Rectal smooth muscle tissue (tissue), 1 donor: ENCODE results near the gene CROCC2.

Experiments used
- H3K27ac ChIP-seq: one replicate; pipeline ENCODE4 v1.7.0; 2013; ENCODE audit warnings: low read depth, low read length, inconsistent platforms
- H3K27me3 ChIP-seq: one replicate; pipeline ENCODE4 v1.7.0; 2013; ENCODE audit warnings: low read length; ENCODE audit not compliant: control insufficient read depth, insufficient read depth
- H3K36me3 ChIP-seq: one replicate; pipeline ENCODE4 v1.7.0; 2013; ENCODE audit warnings: low read length; ENCODE audit not compliant: control insufficient read depth, insufficient read depth
- H3K4me1 ChIP-seq: one replicate; pipeline ENCODE4 v1.7.0; 2013; ENCODE audit warnings: low read length; ENCODE audit not compliant: control insufficient read depth, insufficient read depth
- H3K4me3 ChIP-seq: one replicate; pipeline ENCODE4 v1.7.0; 2013; ENCODE audit warnings: low read length
- H3K9ac ChIP-seq: one replicate; pipeline ENCODE4 v1.7.0; 2013; ENCODE audit warnings: low read length

CROCC2 gene

GRCh38 chr2:240871071-240871958 lies 34.8 kb upstream of the CROCC2 start:
- Histone ChIP-seq H3K36me3 (no peaks in the 10 kb centered on the region), H3K4me1 (no peaks in the 10 kb centered on the region), H3K4me3 (no peak overlapping the region), H3K27ac (no peak overlapping the region), H3K27me3 (no peaks in the 10 kb centered on the region), H3K9ac (no peak overlapping the region)

GRCh38 chr2:240872317-240873097 lies 33.6 kb upstream of the CROCC2 start:
- Histone ChIP-seq H3K27ac (no peak overlapping the region), H3K27me3 (no peaks in the 10 kb centered on the region), H3K4me1 (no peaks in the 10 kb centered on the region), H3K9ac (no peak overlapping the region), H3K36me3 (no peaks in the 10 kb centered on the region), H3K4me3 (no peak overlapping the region)

GRCh38 chr2:240873098-240873788 lies 32.9 kb upstream of the CROCC2 start:
- H3K4me3 ChIP-seq, result no peak overlapping the region
- no peak overlapping the region for H3K27ac ChIP-seq
- H3K4me1 ChIP-seq, result no peaks in the 10 kb centered on the region
- H3K9ac ChIP-seq, result no peak overlapping the region
- no peaks in the 10 kb centered on the region for H3K27me3 ChIP-seq
- no peaks in the 10 kb centered on the region for H3K36me3 ChIP-seq

- no peak overlapping the region for H3K27ac ChIP-seq
- H3K27me3 ChIP-seq, result no peaks in the 10 kb centered on the region
- no peak overlapping the region for H3K9ac ChIP-seq
- H3K36me3 ChIP-seq, result no peaks in the 10 kb centered on the region
- no peak overlapping the region for H3K4me3 ChIP-seq
- H3K4me1 ChIP-seq, result no peaks in the 10 kb centered on the region
Observed at GRCh38 chr2:240873805-240874714, 32.1 kb upstream of the CROCC2 start.

- H3K27me3 ChIP-seq, result no peaks in the 10 kb centered on the region
- no peaks in the 10 kb centered on the region for H3K4me1 ChIP-seq
- no peak overlapping the region for H3K4me3 ChIP-seq
- no peak overlapping the region for H3K27ac ChIP-seq
- no peaks in the 10 kb centered on the region for H3K36me3 ChIP-seq
- no peak overlapping the region for H3K9ac ChIP-seq
Observed at GRCh38 chr2:240874715-240875227, 31.4 kb upstream of the CROCC2 start.

GRCh38 chr2:240875228-240876034 lies 30.7 kb upstream of the CROCC2 start:
- Histone ChIP-seq H3K27ac (no peak overlapping the region), H3K4me3 (no peak overlapping the region), H3K27me3 (no peaks in the 10 kb centered on the region), H3K9ac (no peak overlapping the region), H3K4me1 (no peaks in the 10 kb centered on the region), H3K36me3 (no peaks in the 10 kb centered on the region)

- no peaks in the 10 kb centered on the region for H3K4me1 ChIP-seq
- no peak overlapping the region for H3K27ac ChIP-seq
- no peaks in the 10 kb centered on the region for H3K36me3 ChIP-seq
- no peak overlapping the region for H3K9ac ChIP-seq
- no peaks in the 10 kb centered on the region for H3K27me3 ChIP-seq
- H3K4me3 ChIP-seq, result no peak overlapping the region
Observed at GRCh38 chr2:240876035-240876474, 30.1 kb upstream of the CROCC2 start.

- no peaks in the 10 kb centered on the region for H3K36me3 ChIP-seq
- no peak overlapping the region for H3K4me3 ChIP-seq
- no peak overlapping the region for H3K9ac ChIP-seq
- no peaks in the 10 kb centered on the region for H3K27me3 ChIP-seq
- H3K27ac ChIP-seq, result no peak overlapping the region
- no peaks in the 10 kb centered on the region for H3K4me1 ChIP-seq
Observed at GRCh38 chr2:240876475-240877251, 29.5 kb upstream of the CROCC2 start.

GRCh38 chr2:240877460-240878340 lies 28.4 kb upstream of the CROCC2 start:
- no peaks in the 10 kb centered on the region for H3K4me1 ChIP-seq
- H3K9ac ChIP-seq, result no peak overlapping the region
- no peaks in the 10 kb centered on the region for H3K36me3 ChIP-seq
- H3K27ac ChIP-seq, result no peak overlapping the region
- no peaks in the 10 kb centered on the region for H3K27me3 ChIP-seq
- no peak overlapping the region for H3K4me3 ChIP-seq
